Measurements from ENCODE around the gene PPP3CA.

DNA sequence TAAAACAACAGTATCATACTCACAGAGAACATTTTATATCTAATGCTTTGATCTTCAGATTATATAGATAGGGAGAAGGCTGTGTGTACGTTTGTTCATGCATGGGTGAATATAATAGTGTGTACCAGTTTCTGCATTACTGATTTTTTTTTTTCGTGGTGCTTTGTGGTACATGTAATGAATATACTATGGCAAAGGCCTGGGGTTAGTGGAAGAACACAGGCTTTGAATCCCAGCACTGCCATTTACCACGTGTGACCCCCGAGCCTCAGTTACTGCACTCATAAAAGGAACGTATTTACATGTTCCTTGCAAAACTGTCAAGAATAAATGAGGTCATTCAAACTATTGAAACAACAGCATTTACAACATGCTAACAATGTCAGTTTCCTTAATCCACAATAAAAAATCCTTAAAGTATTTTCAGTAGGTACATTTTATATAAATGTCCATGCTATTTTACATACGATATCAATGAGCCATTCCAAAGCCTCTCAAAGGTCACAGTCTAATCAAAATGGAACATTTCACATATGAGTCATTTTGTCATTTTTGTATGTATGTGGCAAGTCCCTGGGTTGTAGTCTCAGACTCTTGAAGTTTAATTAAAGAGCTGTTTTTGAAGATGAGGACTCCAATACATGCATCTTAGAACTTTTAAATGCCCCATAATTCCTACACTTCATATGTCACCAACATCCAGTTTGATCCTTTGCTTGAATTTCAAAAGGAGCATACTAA is 242.8 kb downstream of the PPP3CA start:
- TF ChIP-seq, protein P1, sequence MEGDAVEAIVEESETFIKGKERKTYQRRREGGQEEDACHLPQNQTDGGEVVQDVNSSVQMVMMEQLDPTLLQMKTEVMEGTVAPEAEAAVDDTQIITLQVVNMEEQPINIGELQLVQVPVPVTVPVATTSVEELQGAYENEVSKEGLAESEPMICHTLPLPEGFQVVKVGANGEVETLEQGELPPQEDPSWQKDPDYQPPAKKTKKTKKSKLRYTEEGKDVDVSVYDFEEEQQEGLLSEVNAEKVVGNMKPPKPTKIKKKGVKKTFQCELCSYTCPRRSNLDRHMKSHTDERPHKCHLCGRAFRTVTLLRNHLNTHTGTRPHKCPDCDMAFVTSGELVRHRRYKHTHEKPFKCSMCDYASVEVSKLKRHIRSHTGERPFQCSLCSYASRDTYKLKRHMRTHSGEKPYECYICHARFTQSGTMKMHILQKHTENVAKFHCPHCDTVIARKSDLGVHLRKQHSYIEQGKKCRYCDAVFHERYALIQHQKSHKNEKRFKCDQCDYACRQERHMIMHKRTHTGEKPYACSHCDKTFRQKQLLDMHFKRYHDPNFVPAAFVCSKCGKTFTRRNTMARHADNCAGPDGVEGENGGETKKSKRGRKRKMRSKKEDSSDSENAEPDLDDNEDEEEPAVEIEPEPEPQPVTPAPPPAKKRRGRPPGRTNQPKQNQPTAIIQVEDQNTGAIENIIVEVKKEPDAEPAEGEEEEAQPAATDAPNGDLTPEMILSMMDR (conservative IDR thresholded peaks at IDR 0.05; ENCODE audit: low read depth in 2 of 2), result no peak
- TF ChIP-seq EZH2phosphoT487 (IDR thresholded peaks at IDR 0.05; ENCODE audit: unreplicated experiment), result no peak
- no peak for TF ChIP-seq EZH2 (IDR thresholded peaks at IDR 0.05; ENCODE audit: low read depth, unreplicated experiment)
- no peak for TF ChIP-seq POLR2AphosphoS5 (IDR thresholded peaks at IDR 0.05; ENCODE audit: low read depth)
- TF ChIP-seq JUNB (IDR thresholded peaks at IDR 0.05; ENCODE audit: unreplicated experiment), result no peak
- TF ChIP-seq, protein P2, sequence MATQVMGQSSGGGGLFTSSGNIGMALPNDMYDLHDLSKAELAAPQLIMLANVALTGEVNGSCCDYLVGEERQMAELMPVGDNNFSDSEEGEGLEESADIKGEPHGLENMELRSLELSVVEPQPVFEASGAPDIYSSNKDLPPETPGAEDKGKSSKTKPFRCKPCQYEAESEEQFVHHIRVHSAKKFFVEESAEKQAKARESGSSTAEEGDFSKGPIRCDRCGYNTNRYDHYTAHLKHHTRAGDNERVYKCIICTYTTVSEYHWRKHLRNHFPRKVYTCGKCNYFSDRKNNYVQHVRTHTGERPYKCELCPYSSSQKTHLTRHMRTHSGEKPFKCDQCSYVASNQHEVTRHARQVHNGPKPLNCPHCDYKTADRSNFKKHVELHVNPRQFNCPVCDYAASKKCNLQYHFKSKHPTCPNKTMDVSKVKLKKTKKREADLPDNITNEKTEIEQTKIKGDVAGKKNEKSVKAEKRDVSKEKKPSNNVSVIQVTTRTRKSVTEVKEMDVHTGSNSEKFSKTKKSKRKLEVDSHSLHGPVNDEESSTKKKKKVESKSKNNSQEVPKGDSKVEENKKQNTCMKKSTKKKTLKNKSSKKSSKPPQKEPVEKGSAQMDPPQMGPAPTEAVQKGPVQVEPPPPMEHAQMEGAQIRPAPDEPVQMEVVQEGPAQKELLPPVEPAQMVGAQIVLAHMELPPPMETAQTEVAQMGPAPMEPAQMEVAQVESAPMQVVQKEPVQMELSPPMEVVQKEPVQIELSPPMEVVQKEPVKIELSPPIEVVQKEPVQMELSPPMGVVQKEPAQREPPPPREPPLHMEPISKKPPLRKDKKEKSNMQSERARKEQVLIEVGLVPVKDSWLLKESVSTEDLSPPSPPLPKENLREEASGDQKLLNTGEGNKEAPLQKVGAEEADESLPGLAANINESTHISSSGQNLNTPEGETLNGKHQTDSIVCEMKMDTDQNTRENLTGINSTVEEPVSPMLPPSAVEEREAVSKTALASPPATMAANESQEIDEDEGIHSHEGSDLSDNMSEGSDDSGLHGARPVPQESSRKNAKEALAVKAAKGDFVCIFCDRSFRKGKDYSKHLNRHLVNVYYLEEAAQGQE (IDR thresholded peaks at IDR 0.05; ENCODE audit: unreplicated experiment), result no peak
- TF ChIP-seq, protein P3, sequence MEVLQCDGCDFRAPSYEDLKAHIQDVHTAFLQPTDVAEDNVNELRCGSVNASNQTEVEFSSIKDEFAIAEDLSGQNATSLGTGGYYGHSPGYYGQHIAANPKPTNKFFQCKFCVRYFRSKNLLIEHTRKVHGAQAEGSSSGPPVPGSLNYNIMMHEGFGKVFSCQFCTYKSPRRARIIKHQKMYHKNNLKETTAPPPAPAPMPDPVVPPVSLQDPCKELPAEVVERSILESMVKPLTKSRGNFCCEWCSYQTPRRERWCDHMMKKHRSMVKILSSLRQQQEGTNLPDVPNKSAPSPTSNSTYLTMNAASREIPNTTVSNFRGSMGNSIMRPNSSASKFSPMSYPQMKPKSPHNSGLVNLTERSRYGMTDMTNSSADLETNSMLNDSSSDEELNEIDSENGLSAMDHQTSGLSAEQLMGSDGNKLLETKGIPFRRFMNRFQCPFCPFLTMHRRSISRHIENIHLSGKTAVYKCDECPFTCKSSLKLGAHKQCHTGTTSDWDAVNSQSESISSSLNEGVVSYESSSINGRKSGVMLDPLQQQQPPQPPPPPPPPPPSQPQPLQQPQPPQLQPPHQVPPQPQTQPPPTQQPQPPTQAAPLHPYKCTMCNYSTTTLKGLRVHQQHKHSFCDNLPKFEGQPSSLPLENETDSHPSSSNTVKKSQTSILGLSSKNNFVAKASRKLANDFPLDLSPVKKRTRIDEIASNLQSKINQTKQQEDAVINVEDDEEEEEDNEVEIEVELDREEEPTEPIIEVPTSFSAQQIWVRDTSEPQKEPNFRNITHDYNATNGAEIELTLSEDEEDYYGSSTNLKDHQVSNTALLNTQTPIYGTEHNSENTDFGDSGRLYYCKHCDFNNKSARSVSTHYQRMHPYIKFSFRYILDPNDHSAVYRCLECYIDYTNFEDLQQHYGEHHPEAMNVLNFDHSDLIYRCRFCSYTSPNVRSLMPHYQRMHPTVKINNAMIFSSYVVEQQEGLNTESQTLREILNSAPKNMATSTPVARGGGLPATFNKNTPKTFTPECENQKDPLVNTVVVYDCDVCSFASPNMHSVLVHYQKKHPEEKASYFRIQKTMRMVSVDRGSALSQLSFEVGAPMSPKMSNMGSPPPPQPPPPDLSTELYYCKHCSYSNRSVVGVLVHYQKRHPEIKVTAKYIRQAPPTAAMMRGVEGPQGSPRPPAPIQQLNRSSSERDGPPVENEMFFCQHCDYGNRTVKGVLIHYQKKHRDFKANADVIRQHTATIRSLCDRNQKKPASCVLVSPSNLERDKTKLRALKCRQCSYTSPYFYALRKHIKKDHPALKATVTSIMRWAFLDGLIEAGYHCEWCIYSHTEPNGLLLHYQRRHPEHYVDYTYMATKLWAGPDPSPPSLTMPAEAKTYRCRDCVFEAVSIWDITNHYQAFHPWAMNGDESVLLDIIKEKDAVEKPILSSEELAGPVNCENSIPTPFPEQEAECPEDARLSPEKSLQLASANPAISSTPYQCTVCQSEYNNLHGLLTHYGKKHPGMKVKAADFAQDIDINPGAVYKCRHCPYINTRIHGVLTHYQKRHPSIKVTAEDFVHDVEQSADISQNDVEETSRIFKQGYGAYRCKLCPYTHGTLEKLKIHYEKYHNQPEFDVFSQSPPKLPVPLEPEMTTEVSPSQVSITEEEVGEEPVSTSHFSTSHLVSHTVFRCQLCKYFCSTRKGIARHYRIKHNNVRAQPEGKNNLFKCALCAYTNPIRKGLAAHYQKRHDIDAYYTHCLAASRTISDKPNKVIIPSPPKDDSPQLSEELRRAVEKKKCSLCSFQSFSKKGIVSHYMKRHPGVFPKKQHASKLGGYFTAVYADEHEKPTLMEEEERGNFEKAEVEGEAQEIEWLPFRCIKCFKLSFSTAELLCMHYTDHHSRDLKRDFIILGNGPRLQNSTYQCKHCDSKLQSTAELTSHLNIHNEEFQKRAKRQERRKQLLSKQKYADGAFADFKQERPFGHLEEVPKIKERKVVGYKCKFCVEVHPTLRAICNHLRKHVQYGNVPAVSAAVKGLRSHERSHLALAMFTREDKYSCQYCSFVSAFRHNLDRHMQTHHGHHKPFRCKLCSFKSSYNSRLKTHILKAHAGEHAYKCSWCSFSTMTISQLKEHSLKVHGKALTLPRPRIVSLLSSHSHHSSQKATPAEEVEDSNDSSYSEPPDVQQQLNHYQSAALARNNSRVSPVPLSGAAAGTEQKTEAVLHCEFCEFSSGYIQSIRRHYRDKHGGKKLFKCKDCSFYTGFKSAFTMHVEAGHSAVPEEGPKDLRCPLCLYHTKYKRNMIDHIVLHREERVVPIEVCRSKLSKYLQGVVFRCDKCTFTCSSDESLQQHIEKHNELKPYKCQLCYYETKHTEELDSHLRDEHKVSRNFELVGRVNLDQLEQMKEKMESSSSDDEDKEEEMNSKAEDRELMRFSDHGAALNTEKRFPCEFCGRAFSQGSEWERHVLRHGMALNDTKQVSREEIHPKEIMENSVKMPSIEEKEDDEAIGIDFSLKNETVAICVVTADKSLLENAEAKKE (CRISPR knock-in tag; IDR thresholded peaks at IDR 0.05), result no peak
- no peak for TF ChIP-seq CREB1 (CRISPR knock-in tag; IDR thresholded peaks at IDR 0.05; ENCODE audit: low read depth)
